GM12801 (cell line): ENCODE data around the gene CFAP52.

Experiments used
- CTCF ChIP-seq: IDR thresholded peaks from one replicate; pipeline ENCODE4 v1.5.1; 2011; ENCODE audit warnings: control low read depth; ENCODE audit not compliant: insufficient read length; ENCODE audit errors: extremely low read depth

The CFAP52 gene

GRCh38 chr17:9571201-9571600 lies 5.2 kb upstream of the CFAP52 start:
- TF ChIP-seq CTCF = no peak

GRCh38 chr17:9575381-9576101 lies 901 bp upstream of the CFAP52 start, which contains the start of gene STX8:
Gene STX8 (minus strand): TSS chr17:9575820. CDS start chr17:9575808, 12 bp downstream.
- no peak for TF ChIP-seq CTCF

- TF ChIP-seq CTCF = no peak
These were observed 899 bp downstream of the CFAP52 start for GRCh38 chr17:9577373-9577709.

GRCh38 chr17:9587969-9588656 lies 11.7 kb downstream of the CFAP52 start:
- TF ChIP-seq CTCF = no peak

- TF ChIP-seq CTCF = no peak
These were observed 17.6 kb downstream of the CFAP52 start for GRCh38 chr17:9594065-9594464.

- no peak for TF ChIP-seq CTCF
These were observed 22.2 kb downstream of the CFAP52 start for GRCh38 chr17:9598661-9599060.

- no peak for TF ChIP-seq CTCF
These were observed 30.0 kb downstream of the CFAP52 start for GRCh38 chr17:9606453-9606852.
